Smooth muscle cell (in vitro differentiated cells): ENCODE measurements around the gene KIF21B. TPM values are rescaled to one million over a fixed set of nuclear protein-coding genes. Genes with fewer than 3 reads are reported as not detected.

ENCODE experiments used
- DNase-seq: peaks from one replicate; lab custom pipeline; 2025; ENCODE audit not compliant: unreplicated experiment; lab: John Stamatoyannopoulos, UW
- H2AFZ ChIP-seq: fragments of 200-600 bp; sonication (generic); 2 replicates; pipeline ENCODE4 v1.6.0; 2016; ENCODE audit warnings: antibody characterized with exemption, low read depth, mild to moderate bottlenecking
- H3F3A ChIP-seq: fragments of 200-600 bp; sonication (generic); 2 replicates; pipeline ENCODE4 v1.6.0; 2017; ENCODE audit warnings: antibody characterized with exemption, low read depth
- H3K27ac ChIP-seq: fragments of 200-600 bp; sonication (generic); 2 replicates; pipeline ENCODE4 v1.5.1; 2016; ENCODE audit warnings: low read depth, mild to moderate bottlenecking
- H3K27me3 ChIP-seq: fragments of 200-600 bp; sonication (generic); 2 replicates; pipeline ENCODE4 v1.6.1; 2016; ENCODE audit warnings: low read depth, mild to moderate bottlenecking
- H3K36me3 ChIP-seq: fragments of 200-600 bp; sonication (generic); 2 replicates; pipeline ENCODE4 v1.5.1; 2016; ENCODE audit warnings: low read depth
- H3K4me1 ChIP-seq: fragments of 200-600 bp; sonication (generic); 2 replicates; pipeline ENCODE4 v1.5.1; 2016; ENCODE audit warnings: low read depth
- H3K4me2 ChIP-seq: fragments of 200-600 bp; sonication (generic); 2 replicates; pipeline ENCODE4 v1.6.0; 2016; ENCODE audit warnings: mild to moderate bottlenecking
- H3K4me3 ChIP-seq: fragments of 200-600 bp; sonication (generic); 2 replicates; pipeline ENCODE4 v1.5.1; 2016; ENCODE audit warnings: mild to moderate bottlenecking
- H3K79me2 ChIP-seq: fragments of 200-600 bp; sonication (generic); 2 replicates; pipeline ENCODE4 v1.6.0; 2016; ENCODE audit warnings: low read depth, mild to moderate bottlenecking
- H3K9ac ChIP-seq: fragments of 200-600 bp; sonication (generic); 2 replicates; pipeline ENCODE4 v1.6.0; 2016; ENCODE audit warnings: low read depth
- H3K9me3 ChIP-seq: fragments of 200-600 bp; sonication (generic); replicated peaks from 2 replicates; pipeline ENCODE4 v1.5.1; 2016; ENCODE audit warnings: low read depth
- H4K20me1 ChIP-seq: fragments of 200-600 bp; sonication (generic); 2 replicates; pipeline ENCODE4 v1.6.0; 2016; ENCODE audit warnings: low read depth
- CTCF ChIP-seq: fragments of 200-600 bp; sonication (generic); IDR thresholded peaks from 2 replicates; pipeline ENCODE4 v1.5.1; 2017; ENCODE audit warnings: borderline replicate concordance, mild to moderate bottlenecking, antibody characterized with exemption; ENCODE audit not compliant: insufficient read depth, poor library complexity, severe bottlenecking
- WGBS: methylation state at CpG from one replicate; pipeline ENCODE4 v1.1.7; 2016; ENCODE audit warnings: low lambda C conversion rate; 5-methylcytosine and 5-hydroxymethylcytosine counted together
- polyA plus RNA-seq: library from polyadenylated mRNA; unstranded; fragments of >200 nt; fragmentation: Nextera tagmentation; extraction: Ambion mirVana; gene quantifications from 2 replicates; pipeline ENCODE4 v1.2.1, GENCODE V29; 2016
- total RNA-seq: library from RNA; depleted of rRNA; stranded (reverse); fragments of >200 nt; gene quantifications from 2 replicates; pipeline ENCODE4 v1.2.3, GENCODE V29; 2014

The KIF21B gene
- total and polyA plus RNA-seq, 2 experiments from 2014 or later: 1.0 to 1.9 TPM

- Histone ChIP-seq H3K27me3 (peaks cover 5% of the 10 kb centered on the region), H4K20me1 (no peaks in the 10 kb centered on the region)
- no peak for DNase-seq
These were observed 25.8 kb upstream of the KIF21B start for GRCh38 chr1:201049248-201049831.

GRCh38 chr1:201048521-201048920 lies 25.0 kb upstream of the KIF21B start:
- DNase-seq: no peak
- Histone ChIP-seq H3K36me3 (no peaks in the 10 kb centered on the region), H3K79me2 (no peaks in the 10 kb centered on the region), H4K20me1 (no peaks in the 10 kb centered on the region), H3K9me3 (no peaks in the 10 kb centered on the region), H3F3A (no peaks in the 10 kb centered on the region), H3K27ac (no peak overlapping the region), H2AFZ (no peak overlapping the region), H3K27me3 (peaks cover 5% of the 10 kb centered on the region), H3K4me2 (no peak overlapping the region), H3K4me3 (no peak overlapping the region), H3K4me1 (no peaks in the 10 kb centered on the region), H3K9ac (no peak overlapping the region)
- 95% methylated on average over 13 of the region's 13 CpGs for WGBS
- TF ChIP-seq CTCF: no peak

More at GRCh38 chr1:201049248-201049831, 25.8 kb upstream of the KIF21B start:
- Histone ChIP-seq H3K4me3 (no peak overlapping the region), H3K27ac (no peak overlapping the region), H2AFZ (no peak overlapping the region), H3K79me2 (no peaks in the 10 kb centered on the region), H3K36me3 (no peaks in the 10 kb centered on the region), H3K4me2 (no peak overlapping the region), H3K9me3 (no peaks in the 10 kb centered on the region), H3K4me1 (no peaks in the 10 kb centered on the region), H3K9ac (no peak overlapping the region), H3F3A (no peaks in the 10 kb centered on the region)
- WGBS: 68% methylated on average over 5 of the region's 5 CpGs
- TF ChIP-seq CTCF: no peak

- H3K4me1 ChIP-seq: peaks cover 4% of the 10 kb centered on the region
- no peak overlapping the region for H2AFZ ChIP-seq
- H3K36me3 ChIP-seq: no peaks in the 10 kb centered on the region
- H3K4me3 ChIP-seq: no peak overlapping the region
- no peaks in the 10 kb centered on the region for H3F3A ChIP-seq
- WGBS: 89% methylated on average over 7 of the region's 9 CpGs
- H3K4me2 ChIP-seq: no peak overlapping the region
- no peak overlapping the region for H3K9ac ChIP-seq
- no peaks in the 10 kb centered on the region for H3K9me3 ChIP-seq
- no peak for DNase-seq
- H3K79me2 ChIP-seq: no peaks in the 10 kb centered on the region
- no peaks in the 10 kb centered on the region for H4K20me1 ChIP-seq
- H3K27ac ChIP-seq: no peak overlapping the region
- peaks cover 5% of the 10 kb centered on the region for H3K27me3 ChIP-seq
- no peak for TF ChIP-seq CTCF
These were observed 20.6 kb upstream of the KIF21B start for GRCh38 chr1:201044119-201044518.

GRCh38 chr1:201042779-201043461 lies 19.4 kb upstream of the KIF21B start:
- Histone ChIP-seq H3K9me3 (no peaks in the 10 kb centered on the region), H3K27me3 (peaks cover 1% of the 10 kb centered on the region), H3K4me1 (peaks cover 4% of the 10 kb centered on the region), H3K36me3 (no peaks in the 10 kb centered on the region), H2AFZ (peak overlapping the region; percentile 79), H3K79me2 (no peaks in the 10 kb centered on the region), H3K4me2 (peak overlapping the region; percentile 72), H3K4me3 (no peak overlapping the region), H3K27ac (no peak overlapping the region), H4K20me1 (no peaks in the 10 kb centered on the region), H3F3A (no peaks in the 10 kb centered on the region), H3K9ac (no peak overlapping the region)
- TF ChIP-seq CTCF: peak; percentile 84
- 34% methylated on average over 13 of the region's 13 CpGs for WGBS
- peak; percentile 10 for DNase-seq
